ENCODE measurements around the gene CFAP299. TPM values are rescaled to one million over a fixed set of nuclear protein-coding genes. Genes with fewer than 3 reads are reported as not detected.

Gene CFAP299
- total and polyA plus RNA-seq, 9 of the 15 experiments (the other 6 are each of a cell fraction or from before 2014, with no cell fraction given) = 0.09 to 3.0 (median 0.76) TPM

- H3K4me2 ChIP-seq (ENCODE audit: insufficient read depth, low read length) = no peak overlapping the region
- H3K79me2 ChIP-seq (ENCODE audit: control insufficient read depth, insufficient read depth, low read length) = no peaks in the 10 kb centered on the region
- ChIA-PET POLR2A (no interaction called here), CTCF (ENCODE audit: low intra/inter-chr PET ratio) (no interaction called here)
- WGBS (ENCODE audit: insufficient coverage, low coverage, missing lambda C conversion rate) = 0% methylated on average over 2 of the region's 2 CpGs
- H3K27ac ChIP-seq (ENCODE audit: extremely low read depth, low read depth, low read length) = no peak overlapping the region
- intact Hi-C loops (cut with micrococcal nuclease) = no loop called here
- no peak overlapping the region for H3K4me3 ChIP-seq
- TF ChIP-seq ZNF785 (CRISPR knock-in tag; IDR thresholded peaks at IDR 0.05) (no peak), BRF1 (IDR thresholded peaks at IDR 0.05; ENCODE audit: borderline replicate concordance, extremely low read depth, insufficient read length) (no peak), ZNF707 (CRISPR knock-in tag; conservative IDR thresholded peaks at IDR 0.05) (no peak), EP300 (IDR thresholded peaks at IDR 0.05; ENCODE audit: low read length) (no peak), NKRF (IDR thresholded peaks at IDR 0.05; ENCODE audit: borderline replicate concordance) (no peak), ZNF146 (CRISPR knock-in tag; IDR thresholded peaks at IDR 0.05; ENCODE audit: unreplicated experiment) (no peak), SNRNP70 (optimal IDR thresholded peaks at IDR 0.05; ENCODE audit: low read depth, low read length) (no peak), HNRNPK (IDR thresholded peaks at IDR 0.05; ENCODE audit: low read depth, low read length, poor library complexity, severe bottlenecking) (no peak), SIN3B (IDR thresholded peaks at IDR 0.05; ENCODE audit: low read depth) (no peak), ZC3H8 (IDR thresholded peaks at IDR 0.05) (no peak), ZFP91 (CRISPR knock-in tag; IDR thresholded peaks at IDR 0.05) (no peak), HMGXB4 (CRISPR knock-in tag; IDR thresholded peaks at IDR 0.05) (no peak), CHD1 (IDR thresholded peaks at IDR 0.05; ENCODE audit: low read length) (no peak), ZNF76 (CRISPR knock-in tag; IDR thresholded peaks at IDR 0.05; ENCODE audit: borderline replicate concordance) (no peak), RNF219 (CRISPR knock-in tag; IDR thresholded peaks at IDR 0.05) (no peak), SUPT5H (IDR thresholded peaks at IDR 0.05) (no peak)
- no peaks in the 10 kb centered on the region for H3K36me3 ChIP-seq (ENCODE audit: control insufficient read depth, insufficient read depth, low read length)
- no peaks in the 10 kb centered on the region for H3K9me1 ChIP-seq (ENCODE audit: control insufficient read depth, insufficient read depth, low read length)
- no peaks in the 10 kb centered on the region for H3K27me3 ChIP-seq (ENCODE audit: control insufficient read depth in 2 of 2, insufficient read depth in 2 of 2, low read length in 2 of 2)
- no peak overlapping the region for H2AFZ ChIP-seq (ENCODE audit: low read depth, low read length)
- no peak for ATAC-seq
- in situ Hi-C loops (cut with MboI) = no loop called here
- no TSS peak for BruUV-seq (replicated peaks)
- DNase-seq (ENCODE audit: extremely low read depth in 1 of 4, low spot score in 3 of 4) = no peak
- H3K4me1 ChIP-seq (replicated peaks in 1 of 2; ENCODE audit: control insufficient read depth in 2 of 2, insufficient read depth in 2 of 2, low read length in 2 of 2) = no peaks in the 10 kb centered on the region
- FAIRE-seq = no peak
- no peaks in the 10 kb centered on the region for H4K20me1 ChIP-seq (replicated peaks; ENCODE audit: control insufficient read depth, insufficient read depth, low read length)
- H3K9ac ChIP-seq (ENCODE audit: insufficient read depth in 1 of 2, low read depth in 2 of 2, low read length in 2 of 2) = no peak overlapping the region
- H3K9me3 ChIP-seq (replicated peaks; ENCODE audit: control insufficient read depth, insufficient read depth, low read depth, low read length) = no peaks in the 10 kb centered on the region
These were observed 473.7 kb downstream of the CFAP299 start for GRCh38 chr4:80809039-80809729.

Data from K562 (cell line).